GM19452 (cell line): ENCODE data around the gene SGMS2.

Source experiments
- ATAC-seq: cut with Tn5 transposase; IDR thresholded peaks from one replicate; pipeline ENCODE4 v1.9.1; 2021; ENCODE audit not compliant: unreplicated experiment

The SGMS2 gene

GRCh38 chr4:107824350-107825071 is at the start of gene SGMS2:
TSS of gene SGMS2 (plus strand) at chr4:107824932. CDS start at chr4:107895554, 70,622 bp downstream.
- peak; percentile 70 for ATAC-seq

GRCh38 chr4:107777890-107778289 is 46.8 kb upstream of the SGMS2 start:
- ATAC-seq = no peak

GRCh38 chr4:107778784-107779530 is 45.8 kb upstream of the SGMS2 start:
- no peak for ATAC-seq

GRCh38 chr4:107780665-107781064 is 44.1 kb upstream of the SGMS2 start:
- ATAC-seq = no peak

GRCh38 chr4:107791902-107792301 is 32.8 kb upstream of the SGMS2 start:
- no peak for ATAC-seq

GRCh38 chr4:107792711-107793110 is 32.0 kb upstream of the SGMS2 start:
- no peak for ATAC-seq

- no peak for ATAC-seq
Measured at GRCh38 chr4:107793996-107794395, 30.7 kb upstream of the SGMS2 start.

- no peak for ATAC-seq
Measured at GRCh38 chr4:107799669-107800450, 24.9 kb upstream of the SGMS2 start.

- ATAC-seq = no peak
Measured at GRCh38 chr4:107800706-107801105, 24.0 kb upstream of the SGMS2 start.

GRCh38 chr4:107801766-107802211 is 22.9 kb upstream of the SGMS2 start:
- ATAC-seq = no peak

GRCh38 chr4:107804956-107805355 is 19.8 kb upstream of the SGMS2 start:
- no peak for ATAC-seq

GRCh38 chr4:107806196-107806595 is 18.5 kb upstream of the SGMS2 start:
- ATAC-seq = no peak

GRCh38 chr4:107808572-107808971 is 16.2 kb upstream of the SGMS2 start:
- ATAC-seq = no peak

- ATAC-seq = no peak
Measured at GRCh38 chr4:107809210-107809609, 15.5 kb upstream of the SGMS2 start.

- ATAC-seq = no peak
Measured at GRCh38 chr4:107814758-107815157, 10.0 kb upstream of the SGMS2 start.

GRCh38 chr4:107815158-107815557 is 9.6 kb upstream of the SGMS2 start:
- no peak for ATAC-seq

GRCh38 chr4:107818301-107818910 is 6.3 kb upstream of the SGMS2 start:
- no peak for ATAC-seq

- ATAC-seq = no peak
Measured at GRCh38 chr4:107823870-107824349, 822 bp upstream of the SGMS2 start.

GRCh38 chr4:107825072-107825824 is 516 bp downstream of the SGMS2 start:
- peak; percentile 33 for ATAC-seq

GRCh38 chr4:107826421-107826980 is 1.8 kb downstream of the SGMS2 start:
- no peak for ATAC-seq
